ENCODE measurements around the gene NRP1.
A peak's percentile ranks its signal among the peaks of the same experiment; 100 is the strongest.
"Not testable (repeated sequence)": the region's sequence is repeated elsewhere in the genome, so short reads cannot be mapped to it uniquely, and the experiment has no call there.

Gene NRP1

GRCh38 chr10:33334153-33334804 lies at the start of gene NRP1:
TSS of gene NRP1 (minus strand) at chr10:33334667. CDS start at chr10:33334382, 285 bp downstream.
- DNase-seq = peak in 23 of 56 donors; percentile 2 to 61 (median 32)

- DNase-seq = not testable (repeated sequence)
These were observed 49.7 kb upstream of the NRP1 start for GRCh38 chr10:33384201-33384600.

- no peak for DNase-seq
These were observed 48.6 kb upstream of the NRP1 start for GRCh38 chr10:33382921-33383713.

GRCh38 chr10:33382216-33382600 lies 47.7 kb upstream of the NRP1 start:
- no peak for DNase-seq

GRCh38 chr10:33381451-33382215 lies 47.2 kb upstream of the NRP1 start:
- DNase-seq = no peak

GRCh38 chr10:33377658-33378025 lies 43.2 kb upstream of the NRP1 start:
- no peak for DNase-seq

GRCh38 chr10:33376976-33377657 lies 42.6 kb upstream of the NRP1 start:
- DNase-seq = no peak

GRCh38 chr10:33376476-33376875 lies 42.0 kb upstream of the NRP1 start:
- DNase-seq = no peak

GRCh38 chr10:33373263-33373662 lies 38.8 kb upstream of the NRP1 start:
- DNase-seq = no peak

GRCh38 chr10:33371234-33371633 lies 36.8 kb upstream of the NRP1 start:
- no peak for DNase-seq

- DNase-seq = no peak
These were observed 36.0 kb upstream of the NRP1 start for GRCh38 chr10:33370434-33370930.

- no peak for DNase-seq
These were observed 33.6 kb upstream of the NRP1 start for GRCh38 chr10:33368086-33368485.

GRCh38 chr10:33365871-33366411 lies 31.5 kb upstream of the NRP1 start:
- DNase-seq = no peak

- DNase-seq = no peak
These were observed 30.8 kb upstream of the NRP1 start for GRCh38 chr10:33365301-33365700.

- no peak for DNase-seq
These were observed 28.6 kb upstream of the NRP1 start for GRCh38 chr10:33363106-33363505.

- DNase-seq = no peak
These were observed 23.5 kb upstream of the NRP1 start for GRCh38 chr10:33358016-33358415.

GRCh38 chr10:33355274-33355673 lies 20.8 kb upstream of the NRP1 start:
- peak in 8 of 56 donors; percentile 0 to 17 (median 8) for DNase-seq

- DNase-seq = no peak
These were observed 19.4 kb upstream of the NRP1 start for GRCh38 chr10:33353853-33354252.

GRCh38 chr10:33353334-33353733 lies 18.9 kb upstream of the NRP1 start:
- peak in 27 of 56 donors; percentile 8 to 52 (median 20) for DNase-seq

- no peak for DNase-seq
These were observed 18.1 kb upstream of the NRP1 start for GRCh38 chr10:33352615-33353014.

GRCh38 chr10:33352175-33352574 lies 17.7 kb upstream of the NRP1 start:
- DNase-seq = no peak
